D721Med (cell line): ENCODE data around the gene RDH16.

ENCODE experiments used
- DNase-seq: peaks from one replicate; pipeline ENCODE4 v3.0.0; 2011; ENCODE audit warnings: low spot score; ENCODE audit not compliant: insufficient read length
- FAIRE-seq: peaks from 2 replicates; lab custom pipeline; 2011; peaks lifted over from hg19 to GRCh38; lab: Jason Lieb, UNC
- CTCF ChIP-seq: IDR thresholded peaks from 2 replicates; pipeline ENCODE4 v1.5.1; 2012; ENCODE audit warnings: mild to moderate bottlenecking, control low read depth; ENCODE audit not compliant: insufficient read depth; ENCODE audit errors: missing control alignments

RDH16 gene

GRCh38 chr12:56995201-56995929 lies 38.0 kb upstream of the RDH16 start:
- DNase-seq (no peak), FAIRE-seq (no peak)

GRCh38 chr12:56994231-56994746 lies 36.9 kb upstream of the RDH16 start:
- no peak for DNase-seq
- FAIRE-seq = no peak
- TF ChIP-seq CTCF = no peak

More at GRCh38 chr12:56995201-56995929, 38.0 kb upstream of the RDH16 start:
- TF ChIP-seq CTCF = no peak

- FAIRE-seq (no peak), DNase-seq (no peak)
Measured at GRCh38 chr12:56993346-56993745, 35.9 kb upstream of the RDH16 start.

GRCh38 chr12:56991319-56992246 lies 34.2 kb upstream of the RDH16 start:
- FAIRE-seq = no peak
- no peak for TF ChIP-seq CTCF
- DNase-seq = no peak

More at GRCh38 chr12:56993346-56993745, 35.9 kb upstream of the RDH16 start:
- no peak for TF ChIP-seq CTCF

- TF ChIP-seq CTCF = no peak
- no peak for DNase-seq
- FAIRE-seq = no peak
Measured at GRCh38 chr12:56990648-56991318, 33.4 kb upstream of the RDH16 start.

GRCh38 chr12:56989861-56990610 lies 32.6 kb upstream of the RDH16 start:
- no peak for TF ChIP-seq CTCF
- FAIRE-seq = no peak
- no peak for DNase-seq
